Measurements from ENCODE around the gene RCL1. TPM values are rescaled to one million over a fixed set of nuclear protein-coding genes. Genes with fewer than 3 reads are reported as not detected.

Gene RCL1
- total and polyA plus RNA-seq, 2 of the 13 experiments (the other 11 are each of a cell fraction or from before 2014, with no cell fraction given), result 22.3 to 31.6 TPM

DNA sequence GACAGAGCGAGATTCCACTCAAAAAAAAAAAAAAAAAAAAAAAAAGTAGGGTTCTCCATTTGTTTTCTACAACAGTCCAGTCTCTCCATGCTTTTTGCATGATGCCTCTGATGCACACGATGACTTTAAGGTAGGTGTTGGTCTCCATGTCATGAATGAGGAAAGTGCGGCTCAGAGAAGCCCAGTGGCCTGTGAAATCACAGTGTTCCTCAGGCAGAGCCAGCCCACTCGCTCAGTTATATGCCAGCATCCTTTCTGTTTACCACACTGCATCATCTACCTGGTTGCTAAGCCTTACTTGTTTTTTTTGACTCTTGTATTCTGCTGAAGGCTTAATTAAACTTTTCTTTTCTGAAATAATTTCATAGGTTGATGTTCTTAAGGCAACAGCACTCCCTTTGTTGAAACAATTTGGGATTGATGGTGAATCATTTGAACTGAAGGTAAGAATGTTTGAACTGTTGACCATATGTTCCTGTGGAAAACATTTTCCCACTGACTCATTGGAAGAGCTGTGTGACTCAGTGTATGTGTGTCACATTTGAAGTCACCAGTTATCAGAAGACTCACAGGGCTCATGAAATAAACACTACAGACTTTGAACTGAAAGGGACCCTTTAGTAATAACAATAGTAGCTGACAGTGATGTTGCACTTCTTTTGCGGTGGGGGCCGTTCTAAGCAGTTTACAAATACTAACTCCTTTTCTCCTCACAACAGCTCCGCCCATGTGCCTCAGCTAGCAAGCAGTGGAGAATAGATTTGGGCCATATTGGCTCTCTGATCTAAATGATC is 40.2 kb downstream of the RCL1 start (continued):
- TF ChIP-seq NCOR1 (IDR thresholded peaks at IDR 0.05; ENCODE audit: borderline replicate concordance, low read length) (no peak; the same call in 1 of the 2 replicates), ZFP62 (CRISPR knock-in tag; IDR thresholded peaks at IDR 0.05) (no peak), KDM4B (CRISPR knock-in tag; IDR thresholded peaks at IDR 0.05) (peak; percentile 43; the same call in 1 of the 2 replicates), HIC2 (CRISPR knock-in tag; IDR thresholded peaks at IDR 0.05; ENCODE audit: low read depth) (no peak), RCOR2 (CRISPR knock-in tag; IDR thresholded peaks at IDR 0.05) (0 out of 2 replicates have a peak, but pooled peaks have one; percentile 29), ZGPAT (CRISPR knock-in tag; IDR thresholded peaks at IDR 0.05) (peak; percentile 77; the same call in 1 of the 2 replicates), ASH2L (IDR thresholded peaks at IDR 0.05; ENCODE audit: insufficient read length, low read depth, low read length) (peak; percentile 31), ZNF724P (CRISPR knock-in tag; IDR thresholded peaks at IDR 0.05; ENCODE audit: borderline replicate concordance) (no peak), ZNF550 (CRISPR knock-in tag; IDR thresholded peaks at IDR 0.05; ENCODE audit: borderline replicate concordance) (no peak), MAFF (IDR thresholded peaks at IDR 0.05; ENCODE audit: low read depth, low read length) (peak; percentile 10; the same call in 1 of the 2 replicates), TCF7 (IDR thresholded peaks at IDR 0.05; ENCODE audit: low read depth) (peak; percentile 62), GATAD1 (CRISPR knock-in tag; IDR thresholded peaks at IDR 0.05) (peak; percentile 43; the same call in 1 of the 2 replicates), ZBTB20 (CRISPR knock-in tag; IDR thresholded peaks at IDR 0.05; ENCODE audit: borderline replicate concordance, low read depth) (0 out of 2 replicates have a peak, but pooled peaks have one; percentile 31)
- TF ChIP-seq, protein P1, sequence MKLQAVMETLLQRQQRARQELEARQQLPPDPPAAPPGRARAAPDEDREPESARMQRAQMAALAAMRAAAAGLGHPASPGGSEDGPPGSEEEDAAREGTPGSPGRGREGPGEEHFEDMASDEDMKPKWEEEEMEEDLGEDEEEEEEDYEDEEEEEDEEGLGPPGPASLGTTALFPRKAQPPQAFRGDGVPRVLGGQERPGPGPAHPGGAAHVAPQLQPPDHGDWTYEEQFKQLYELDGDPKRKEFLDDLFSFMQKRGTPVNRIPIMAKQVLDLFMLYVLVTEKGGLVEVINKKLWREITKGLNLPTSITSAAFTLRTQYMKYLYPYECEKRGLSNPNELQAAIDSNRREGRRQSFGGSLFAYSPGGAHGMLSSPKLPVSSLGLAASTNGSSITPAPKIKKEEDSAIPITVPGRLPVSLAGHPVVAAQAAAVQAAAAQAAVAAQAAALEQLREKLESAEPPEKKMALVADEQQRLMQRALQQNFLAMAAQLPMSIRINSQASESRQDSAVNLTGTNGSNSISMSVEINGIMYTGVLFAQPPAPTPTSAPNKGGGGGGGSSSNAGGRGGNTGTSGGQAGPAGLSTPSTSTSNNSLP (IDR thresholded peaks at IDR 0.05; ENCODE audit: low read depth, low read length), result peak; percentile 64
- TF ChIP-seq, protein P2, sequence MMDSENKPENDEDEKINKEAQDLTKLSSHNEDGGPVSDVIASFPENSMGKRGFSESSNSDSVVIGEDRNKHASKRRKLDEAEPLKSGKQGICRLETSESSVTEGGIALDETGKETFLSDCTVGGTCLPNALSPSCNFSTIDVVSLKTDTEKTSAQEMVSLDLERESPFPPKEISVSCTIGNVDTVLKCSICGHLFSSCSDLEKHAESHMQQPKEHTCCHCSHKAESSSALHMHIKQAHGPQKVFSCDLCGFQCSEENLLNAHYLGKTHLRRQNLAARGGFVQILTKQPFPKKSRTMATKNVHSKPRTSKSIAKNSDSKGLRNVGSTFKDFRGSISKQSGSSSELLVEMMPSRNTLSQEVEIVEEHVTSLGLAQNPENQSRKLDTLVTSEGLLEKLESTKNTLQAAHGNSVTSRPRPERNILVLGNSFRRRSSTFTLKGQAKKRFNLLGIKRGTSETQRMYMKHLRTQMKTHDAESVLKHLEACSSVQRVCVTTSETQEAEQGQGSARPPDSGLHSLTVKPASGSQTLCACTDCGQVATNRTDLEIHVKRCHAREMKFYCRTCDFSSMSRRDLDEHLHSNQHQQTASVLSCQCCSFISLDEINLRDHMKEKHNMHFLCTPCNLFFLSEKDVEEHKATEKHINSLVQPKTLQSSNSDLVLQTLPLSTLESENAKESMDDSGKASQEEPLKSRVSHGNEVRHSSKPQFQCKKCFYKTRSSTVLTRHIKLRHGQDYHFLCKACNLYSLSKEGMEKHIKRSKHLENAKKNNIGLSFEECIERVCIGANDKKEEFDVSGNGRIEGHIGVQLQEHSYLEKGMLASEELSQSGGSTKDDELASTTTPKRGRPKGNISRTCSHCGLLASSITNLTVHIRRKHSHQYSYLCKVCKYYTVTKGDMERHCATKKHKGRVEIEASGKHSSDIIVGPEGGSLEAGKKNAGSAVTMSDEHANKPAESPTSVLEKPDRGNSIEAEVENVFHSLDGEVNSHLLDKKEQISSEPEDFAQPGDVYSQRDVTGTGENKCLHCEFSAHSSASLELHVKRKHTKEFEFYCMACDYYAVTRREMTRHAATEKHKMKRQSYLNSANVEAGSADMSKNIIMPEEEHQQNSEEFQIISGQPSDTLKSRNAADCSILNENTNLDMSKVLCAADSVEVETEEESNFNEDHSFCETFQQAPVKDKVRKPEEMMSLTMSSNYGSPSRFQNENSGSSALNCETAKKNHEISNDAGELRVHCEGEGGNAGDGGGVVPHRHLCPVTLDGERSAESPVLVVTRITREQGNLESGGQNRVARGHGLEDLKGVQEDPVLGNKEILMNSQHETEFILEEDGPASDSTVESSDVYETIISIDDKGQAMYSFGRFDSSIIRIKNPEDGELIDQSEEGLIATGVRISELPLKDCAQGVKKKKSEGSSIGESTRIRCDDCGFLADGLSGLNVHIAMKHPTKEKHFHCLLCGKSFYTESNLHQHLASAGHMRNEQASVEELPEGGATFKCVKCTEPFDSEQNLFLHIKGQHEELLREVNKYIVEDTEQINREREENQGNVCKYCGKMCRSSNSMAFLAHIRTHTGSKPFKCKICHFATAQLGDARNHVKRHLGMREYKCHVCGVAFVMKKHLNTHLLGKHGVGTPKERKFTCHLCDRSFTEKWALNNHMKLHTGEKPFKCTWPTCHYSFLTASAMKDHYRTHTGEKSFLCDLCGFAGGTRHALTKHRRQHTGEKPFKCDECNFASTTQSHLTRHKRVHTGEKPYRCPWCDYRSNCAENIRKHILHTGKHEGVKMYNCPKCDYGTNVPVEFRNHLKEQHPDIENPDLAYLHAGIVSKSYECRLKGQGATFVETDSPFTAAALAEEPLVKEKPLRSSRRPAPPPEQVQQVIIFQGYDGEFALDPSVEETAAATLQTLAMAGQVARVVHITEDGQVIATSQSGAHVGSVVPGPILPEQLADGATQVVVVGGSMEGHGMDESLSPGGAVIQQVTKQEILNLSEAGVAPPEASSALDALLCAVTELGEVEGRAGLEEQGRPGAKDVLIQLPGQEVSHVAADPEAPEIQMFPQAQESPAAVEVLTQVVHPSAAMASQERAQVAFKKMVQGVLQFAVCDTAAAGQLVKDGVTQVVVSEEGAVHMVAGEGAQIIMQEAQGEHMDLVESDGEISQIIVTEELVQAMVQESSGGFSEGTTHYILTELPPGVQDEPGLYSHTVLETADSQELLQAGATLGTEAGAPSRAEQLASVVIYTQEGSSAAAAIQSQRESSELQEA (CRISPR knock-in tag; IDR thresholded peaks at IDR 0.05; ENCODE audit: not compliant biosample characterization), result no peak

Data from HepG2 (cell line).